Measurements from ENCODE around the gene TASP1. TPM values are rescaled to one million over a fixed set of nuclear protein-coding genes. Genes with fewer than 3 reads are reported as not detected.
"Not testable (repeated sequence)": the region's sequence is repeated elsewhere in the genome, so short reads cannot be mapped to it uniquely, and the experiment has no call there.

TASP1 gene
- total RNA-seq, 1 experiment from 2014 or later: 27.4 TPM

- POLR2A ChIA-PET; H3K4me3 Mint-ChIP-seq (ENCODE audit: unreplicated experiment); H3K36me3 Mint-ChIP-seq (ENCODE audit: insufficient read depth, unreplicated experiment); intact Hi-C loops (cut with micrococcal nuclease; ENCODE audit: unreplicated experiment); H3K4me3 ChIP-seq (ENCODE audit: low read depth, low read length); H3K27me3 ChIP-seq (replicated peaks; ENCODE audit: control insufficient read depth, insufficient read depth, low read length); H3K36me3 ChIP-seq (ENCODE audit: control insufficient read depth, insufficient read depth, low read length); H3K9me3 ChIP-seq; CTCF ChIA-PET; H3K4me1 Mint-ChIP-seq (ENCODE audit: low read depth, unreplicated experiment); DNase-seq; H3K27ac Mint-ChIP-seq (ENCODE audit: unreplicated experiment); H3K27me3 Mint-ChIP-seq (ENCODE audit: insufficient read depth, unreplicated experiment); BruUV-seq (replicated peaks); H3K4me1 ChIP-seq: not testable (repeated sequence)
- H3K9me3 Mint-ChIP-seq (ENCODE audit: unreplicated experiment): peaks cover 26% of the 10 kb centered on the region
Measured at GRCh38 chr20:13357782-13358181, 280.9 kb downstream of the TASP1 start.

GRCh38 chr20:13356591-13356990 lies 282.1 kb downstream of the TASP1 start:
- no peaks in the 10 kb centered on the region for H3K36me3 Mint-ChIP-seq (ENCODE audit: insufficient read depth, unreplicated experiment)
- H3K27ac Mint-ChIP-seq (ENCODE audit: unreplicated experiment): no peak overlapping the region
- no peak for DNase-seq
- Histone ChIP-seq H3K4me1 (peaks cover 8% of the 10 kb centered on the region; the same call in 1 of the 2 replicates), H3K9me3 (no peaks in the 10 kb centered on the region), H3K4me3 (ENCODE audit: low read depth, low read length) (no peak overlapping the region), H3K27me3 (replicated peaks; ENCODE audit: control insufficient read depth, insufficient read depth, low read length) (no peaks in the 10 kb centered on the region), H3K36me3 (ENCODE audit: control insufficient read depth, insufficient read depth, low read length) (no peaks in the 10 kb centered on the region)
- CTCF ChIA-PET: interaction anchor here (0.6 to 1.1 kb wide), 2 partner anchors 32 to 50 kb away, joined by 3 to 4 read pairs; no protein-coding TSS in a partner anchor
- TF ChIP-seq CTCF (IDR thresholded peaks at IDR 0.05; ENCODE audit: insufficient read depth in 1 of 2, low read depth in 1 of 2, low read length in 1 of 2, severe bottlenecking in 1 of 2, unreplicated experiment in 1 of 2): no peak
- POLR2A ChIA-PET: no interaction called here
- intact Hi-C loops (cut with micrococcal nuclease; ENCODE audit: unreplicated experiment): no loop called here
- peaks cover 26% of the 10 kb centered on the region for H3K9me3 Mint-ChIP-seq (ENCODE audit: unreplicated experiment)
- peaks cover 7% of the 10 kb centered on the region for H3K4me1 Mint-ChIP-seq (ENCODE audit: low read depth, unreplicated experiment)
- no peak overlapping the region for H3K4me3 Mint-ChIP-seq (ENCODE audit: unreplicated experiment)
- no peaks in the 10 kb centered on the region for H3K27me3 Mint-ChIP-seq (ENCODE audit: insufficient read depth, unreplicated experiment)
- BruUV-seq (replicated peaks): no TSS peak

- ChIA-PET POLR2A (no interaction called here), CTCF (interaction anchor here (0.6 to 1.1 kb wide), 2 partner anchors 32 to 50 kb away, joined by 3 to 4 read pairs; no protein-coding TSS in a partner anchor)
- no peaks in the 10 kb centered on the region for H3K27me3 ChIP-seq (replicated peaks; ENCODE audit: control insufficient read depth, insufficient read depth, low read length)
- DNase-seq: no peak
- peaks cover 8% of the 10 kb centered on the region; the same call in 1 of the 2 replicates for H3K4me1 ChIP-seq
- Mint-ChIP-seq H3K9me3 (ENCODE audit: unreplicated experiment) (peaks cover 25% of the 10 kb centered on the region), H3K4me1 (ENCODE audit: low read depth, unreplicated experiment) (peaks cover 7% of the 10 kb centered on the region), H3K4me3 (ENCODE audit: unreplicated experiment) (no peak overlapping the region), H3K36me3 (ENCODE audit: insufficient read depth, unreplicated experiment) (no peaks in the 10 kb centered on the region), H3K27me3 (ENCODE audit: insufficient read depth, unreplicated experiment) (no peaks in the 10 kb centered on the region), H3K27ac (ENCODE audit: unreplicated experiment) (no peak overlapping the region)
- no peak for TF ChIP-seq CTCF (IDR thresholded peaks at IDR 0.05; ENCODE audit: insufficient read depth in 1 of 2, low read depth in 1 of 2, low read length in 1 of 2, severe bottlenecking in 1 of 2, unreplicated experiment in 1 of 2)
- H3K4me3 ChIP-seq (ENCODE audit: low read depth, low read length): no peak overlapping the region
- H3K36me3 ChIP-seq (ENCODE audit: control insufficient read depth, insufficient read depth, low read length): no peaks in the 10 kb centered on the region
- H3K9me3 ChIP-seq: no peaks in the 10 kb centered on the region
- intact Hi-C loops (cut with micrococcal nuclease; ENCODE audit: unreplicated experiment): no loop called here
- BruUV-seq (replicated peaks): no TSS peak
Measured at GRCh38 chr20:13355941-13356486, 282.7 kb downstream of the TASP1 start.

Data from Caco-2 (cell line).